HG02852 (cell line): ENCODE measurements around the gene SYCE3.

Experiments
- ATAC-seq: cut with Tn5 transposase; IDR thresholded peaks from one replicate; pipeline ENCODE4 v1.9.1; 2021; ENCODE audit warnings: mild to moderate bottlenecking, moderate library complexity; ENCODE audit not compliant: unreplicated experiment

The SYCE3 gene

GRCh38 chr22:50576806-50577696 lies 14.3 kb upstream of the SYCE3 start:
- ATAC-seq: no peak

- no peak for ATAC-seq
Observed at GRCh38 chr22:50576070-50576469, 13.4 kb upstream of the SYCE3 start.

GRCh38 chr22:50575426-50575941 lies 12.8 kb upstream of the SYCE3 start:
- no peak for ATAC-seq

GRCh38 chr22:50574383-50574755 lies 11.7 kb upstream of the SYCE3 start:
- no peak for ATAC-seq

- ATAC-seq: no peak
Observed at GRCh38 chr22:50573491-50574382, 11.0 kb upstream of the SYCE3 start.

GRCh38 chr22:50572965-50573364 lies 10.2 kb upstream of the SYCE3 start:
- no peak for ATAC-seq

GRCh38 chr22:50571264-50572175 lies 8.8 kb upstream of the SYCE3 start:
- ATAC-seq: no peak

GRCh38 chr22:50570861-50571260 lies 8.1 kb upstream of the SYCE3 start:
- ATAC-seq: no peak

- no peak for ATAC-seq
Observed at GRCh38 chr22:50569896-50570535, 7.3 kb upstream of the SYCE3 start.

- ATAC-seq: no peak
Observed at GRCh38 chr22:50569041-50569459, 6.3 kb upstream of the SYCE3 start.

GRCh38 chr22:50568626-50569025 lies 5.9 kb upstream of the SYCE3 start:
- no peak for ATAC-seq

- no peak for ATAC-seq
Observed at GRCh38 chr22:50567721-50568252, 5.1 kb upstream of the SYCE3 start.

GRCh38 chr22:50564289-50564688 lies 1.6 kb upstream of the SYCE3 start:
- no peak for ATAC-seq

- ATAC-seq: no peak
Observed at GRCh38 chr22:50563413-50564160, 868 bp upstream of the SYCE3 start.

GRCh38 chr22:50561401-50562358 lies 1.0 kb downstream of the SYCE3 start:
- no peak for ATAC-seq

- ATAC-seq: no peak
Observed at GRCh38 chr22:50560034-50560433, 2.7 kb downstream of the SYCE3 start.

- no peak for ATAC-seq
Observed at GRCh38 chr22:50556703-50557102, 6.0 kb downstream of the SYCE3 start.

GRCh38 chr22:50553310-50553709 lies 9.4 kb downstream of the SYCE3 start:
- no peak for ATAC-seq
